Neural progenitor cell (in vitro differentiated cells): ENCODE measurements around the gene KAZN. TPM values are rescaled to one million over a fixed set of nuclear protein-coding genes. Genes with fewer than 3 reads are reported as not detected.

Experiments used
- DNase-seq: peaks from one replicate; pipeline ENCODE4 v3.0.0-alpha.2; 2016; ENCODE audit warnings: low spot score
- H2AFZ ChIP-seq: fragments of 200-600 bp; sonication (generic); replicated peaks from 2 replicates; pipeline ENCODE4 v1.6.1; 2016; ENCODE audit warnings: antibody characterized with exemption
- H3F3A ChIP-seq: fragments of 200-600 bp; sonication (generic); 2 replicates; pipeline ENCODE4 v1.6.1; 2016; ENCODE audit warnings: antibody characterized with exemption, low read depth
- H3K27ac ChIP-seq: fragments of 200-600 bp; sonication (generic); 2 replicates; pipeline ENCODE4 v1.5.1; 2016; ENCODE audit warnings: mild to moderate bottlenecking
- H3K27me3 ChIP-seq: fragments of 200-600 bp; sonication (generic); 2 replicates; pipeline ENCODE4 v1.6.1; 2016; ENCODE audit warnings: mild to moderate bottlenecking, moderate library complexity
- H3K36me3 ChIP-seq: fragments of 200-600 bp; sonication (generic); 2 replicates; pipeline ENCODE4 v1.5.1; 2016
- H3K4me1 ChIP-seq: fragments of 200-600 bp; sonication (generic); 2 replicates; pipeline ENCODE4 v1.6.1; 2016; ENCODE audit warnings: mixed run types
- H3K4me2 ChIP-seq: fragments of 200-600 bp; sonication (generic); 2 replicates; pipeline ENCODE4 v1.6.1; 2016
- H3K4me3 ChIP-seq: fragments of 200-600 bp; sonication (generic); 2 replicates; pipeline ENCODE4 v1.5.1; 2016
- H3K79me2 ChIP-seq: fragments of 200-600 bp; sonication (generic); 2 replicates; pipeline ENCODE4 v1.6.1; 2016; ENCODE audit warnings: low read depth
- H3K9ac ChIP-seq: fragments of 200-600 bp; sonication (generic); 2 replicates; pipeline ENCODE4 v1.6.1; 2016
- H3K9me3 ChIP-seq: fragments of 200-600 bp; sonication (generic); 2 replicates; pipeline ENCODE4 v1.5.1; 2016; ENCODE audit warnings: low read depth
- H4K20me1 ChIP-seq: fragments of 200-600 bp; sonication (generic); 2 replicates; pipeline ENCODE4 v1.6.1; 2016; ENCODE audit warnings: low read depth
- H3K27ac Mint-ChIP-seq: 3 replicates; pipeline ENCODE4 v1.8.0; 2021; ENCODE audit warnings: mixed read lengths
- H3K27me3 Mint-ChIP-seq: 2 replicates; pipeline ENCODE4 v1.8.0; 2022; ENCODE audit warnings: low read depth, mild to moderate bottlenecking, inconsistent platforms, moderate library complexity, mixed read lengths; ENCODE audit not compliant: insufficient read depth
- H3K36me3 Mint-ChIP-seq: 3 replicates; pipeline ENCODE4 v1.8.0; 2021; ENCODE audit warnings: mixed read lengths
- H3K4me1 Mint-ChIP-seq: 3 replicates; pipeline ENCODE4 v1.8.0; 2021; ENCODE audit warnings: mixed read lengths
- H3K4me3 Mint-ChIP-seq: 3 replicates; pipeline ENCODE4 v1.8.0; 2021; ENCODE audit warnings: mild to moderate bottlenecking, moderate library complexity, mixed read lengths
- H3K9me3 Mint-ChIP-seq: 3 replicates; pipeline ENCODE4 v1.8.0; 2020; ENCODE audit warnings: mixed read lengths
- EZH2 ChIP-seq: fragments of 200-600 bp; sonication (generic); IDR thresholded peaks from 2 replicates; pipeline ENCODE4 v1.6.1; 2017; ENCODE audit warnings: antibody characterized with exemption, mild to moderate bottlenecking, moderate library complexity
- EZH2phosphoT487 ChIP-seq: fragments of 200-600 bp; sonication (generic); IDR thresholded peaks from 2 replicates; pipeline ENCODE4 v1.6.1; 2017; ENCODE audit warnings: antibody characterized with exemption
- total RNA-seq: library from RNA; depleted of rRNA; stranded (reverse); fragments of >200 nt; gene quantifications from 2 replicates; pipeline ENCODE4 v1.2.3, GENCODE V29; 2015; ENCODE audit warnings: low replicate concordance
- TF ChIP-seq, protein P1 (sequence below): fragments of 200-600 bp; sonication (generic); IDR thresholded peaks from 2 replicates; pipeline ENCODE4 v1.5.1; 2017; ENCODE audit warnings: antibody characterized with exemption, mild to moderate bottlenecking

KAZN gene
- total RNA-seq, 1 donor from 2014 or later: 6.1 TPM

- Histone ChIP-seq H3K4me2 (no peak overlapping the region), H2AFZ (no peak overlapping the region), H3K9me3 (no peaks in the 10 kb centered on the region), H3K4me3 (no peak overlapping the region), H3K79me2 (no peaks in the 10 kb centered on the region), H3K4me1 (no peaks in the 10 kb centered on the region), H3K36me3 (no peaks in the 10 kb centered on the region), H3K9ac (no peak overlapping the region), H3K27ac (no peak overlapping the region), H3F3A (no peaks in the 10 kb centered on the region), H4K20me1 (no peaks in the 10 kb centered on the region), H3K27me3 (no peaks in the 10 kb centered on the region)
- H3K36me3 Mint-ChIP-seq: no peaks in the 10 kb centered on the region
- H3K27me3 Mint-ChIP-seq: peaks cover 2% of the 10 kb centered on the region
- no peaks in the 10 kb centered on the region for H3K9me3 Mint-ChIP-seq
- peaks cover 21% of the 10 kb centered on the region for H3K4me1 Mint-ChIP-seq
- DNase-seq: no peak
- no peak overlapping the region for H3K27ac Mint-ChIP-seq
- no peak for TF ChIP-seq EZH2
- no peak for TF ChIP-seq EZH2phosphoT487
- TF ChIP-seq, protein P1, sequence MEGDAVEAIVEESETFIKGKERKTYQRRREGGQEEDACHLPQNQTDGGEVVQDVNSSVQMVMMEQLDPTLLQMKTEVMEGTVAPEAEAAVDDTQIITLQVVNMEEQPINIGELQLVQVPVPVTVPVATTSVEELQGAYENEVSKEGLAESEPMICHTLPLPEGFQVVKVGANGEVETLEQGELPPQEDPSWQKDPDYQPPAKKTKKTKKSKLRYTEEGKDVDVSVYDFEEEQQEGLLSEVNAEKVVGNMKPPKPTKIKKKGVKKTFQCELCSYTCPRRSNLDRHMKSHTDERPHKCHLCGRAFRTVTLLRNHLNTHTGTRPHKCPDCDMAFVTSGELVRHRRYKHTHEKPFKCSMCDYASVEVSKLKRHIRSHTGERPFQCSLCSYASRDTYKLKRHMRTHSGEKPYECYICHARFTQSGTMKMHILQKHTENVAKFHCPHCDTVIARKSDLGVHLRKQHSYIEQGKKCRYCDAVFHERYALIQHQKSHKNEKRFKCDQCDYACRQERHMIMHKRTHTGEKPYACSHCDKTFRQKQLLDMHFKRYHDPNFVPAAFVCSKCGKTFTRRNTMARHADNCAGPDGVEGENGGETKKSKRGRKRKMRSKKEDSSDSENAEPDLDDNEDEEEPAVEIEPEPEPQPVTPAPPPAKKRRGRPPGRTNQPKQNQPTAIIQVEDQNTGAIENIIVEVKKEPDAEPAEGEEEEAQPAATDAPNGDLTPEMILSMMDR: no peak
- no peak overlapping the region for H3K4me3 Mint-ChIP-seq
Observed at GRCh38 chr1:15073799-15074308, 475.4 kb downstream of the KAZN start.

GRCh38 chr1:15075175-15075574 lies 476.7 kb downstream of the KAZN start:
- no peaks in the 10 kb centered on the region for H3K4me1 ChIP-seq

DNA sequence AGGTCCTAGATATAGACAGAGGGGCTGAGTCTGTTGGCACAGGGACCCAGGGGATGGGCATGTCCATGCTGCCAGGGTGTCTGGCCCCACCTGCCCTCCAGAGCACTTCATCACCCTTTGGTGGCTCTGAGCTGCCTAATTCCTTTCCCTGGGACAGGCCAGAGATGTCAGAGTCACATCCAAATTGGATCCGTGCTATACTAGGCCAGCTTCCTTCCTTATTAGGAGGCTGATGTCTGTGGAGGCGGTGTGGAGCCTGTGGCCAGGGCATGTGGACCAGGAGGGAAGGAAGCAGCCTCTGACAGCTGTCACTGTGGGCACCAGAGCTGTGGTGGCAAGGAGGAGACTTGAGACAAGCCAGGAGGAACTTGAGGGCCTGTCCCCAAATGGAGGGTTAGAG lies 477.3 kb downstream of the KAZN start:
- H3K36me3 Mint-ChIP-seq: no peaks in the 10 kb centered on the region

More at GRCh38 chr1:15075175-15075574, 476.7 kb downstream of the KAZN start:
- H2AFZ ChIP-seq: no peak overlapping the region
- no peaks in the 10 kb centered on the region for H3K27me3 ChIP-seq
- no peak overlapping the region for H3K9ac ChIP-seq
- Mint-ChIP-seq H3K27ac (no peak overlapping the region), H3K9me3 (no peaks in the 10 kb centered on the region), H3K36me3 (no peaks in the 10 kb centered on the region), H3K4me1 (peaks cover 23% of the 10 kb centered on the region), H3K27me3 (peaks cover 2% of the 10 kb centered on the region), H3K4me3 (no peak overlapping the region)
- H3K27ac ChIP-seq: no peak overlapping the region
- H3K9me3 ChIP-seq: no peaks in the 10 kb centered on the region
- no peak overlapping the region for H3K4me2 ChIP-seq
- H3K4me3 ChIP-seq: no peak overlapping the region
- H3F3A ChIP-seq: no peaks in the 10 kb centered on the region
- no peaks in the 10 kb centered on the region for H3K79me2 ChIP-seq
- TF ChIP-seq EZH2 (no peak), EZH2phosphoT487 (no peak)
- TF ChIP-seq, protein P1: no peak
- H4K20me1 ChIP-seq: no peaks in the 10 kb centered on the region
- no peaks in the 10 kb centered on the region for H3K36me3 ChIP-seq
- no peak for DNase-seq

More for the DNA sequence above, 477.3 kb downstream of the KAZN start:
- no peaks in the 10 kb centered on the region for H3K79me2 ChIP-seq
- TF ChIP-seq, protein P1: no peak
- TF ChIP-seq EZH2 (no peak), EZH2phosphoT487 (no peak)
- Mint-ChIP-seq H3K4me1 (peaks cover 23% of the 10 kb centered on the region), H3K9me3 (no peaks in the 10 kb centered on the region), H3K27ac (peak overlapping the region; percentile 85), H3K27me3 (peaks cover 2% of the 10 kb centered on the region), H3K4me3 (no peak overlapping the region)
- no peak for DNase-seq
- no peaks in the 10 kb centered on the region for H4K20me1 ChIP-seq
- no peaks in the 10 kb centered on the region for H3K9me3 ChIP-seq
- H3K4me3 ChIP-seq: no peak overlapping the region
- no peak overlapping the region for H3K4me2 ChIP-seq
- H3K36me3 ChIP-seq: no peaks in the 10 kb centered on the region
- no peaks in the 10 kb centered on the region for H3K4me1 ChIP-seq
- no peak overlapping the region for H3K27ac ChIP-seq
- H3K9ac ChIP-seq: no peak overlapping the region
- H3F3A ChIP-seq: no peaks in the 10 kb centered on the region
- no peak overlapping the region for H2AFZ ChIP-seq
- no peaks in the 10 kb centered on the region for H3K27me3 ChIP-seq
